Keratinocyte (primary cell): ENCODE measurements around the gene FAM118B. TPM values are rescaled to one million over a fixed set of nuclear protein-coding genes. Genes with fewer than 3 reads are reported as not detected.

Experiments used
- DNase-seq: peaks from one replicate; pipeline ENCODE4 v3.0.0-alpha.2; 2011; ENCODE audit warnings: low read depth, missing footprints, low spot score
- FAIRE-seq: peaks from 2 replicates; lab custom pipeline; 2011; peaks lifted over from hg19 to GRCh38; lab: Jason Lieb, UNC
- H2AFZ ChIP-seq: 2 replicates; pipeline ENCODE4 v1.6.0; 2012; ENCODE audit warnings: low read length, control low read depth, inconsistent platforms; ENCODE audit not compliant: control insufficient read depth
- H3K27ac ChIP-seq: 2 replicates; pipeline ENCODE4 v1.5.1; 2011; ENCODE audit warnings: low read length; ENCODE audit not compliant: control insufficient read depth, insufficient read depth
- H3K27me3 ChIP-seq: 3 replicates; pipeline ENCODE4 v1.6.0; 2011; ENCODE audit warnings: low read length; ENCODE audit not compliant: control insufficient read depth, insufficient read depth; ENCODE audit errors: extremely low read depth
- H3K36me3 ChIP-seq, 2 experiments: 2 replicates in 1 of 2; 3 replicates in 1 of 2; pipeline ENCODE4 v1.5.1; 2011; ENCODE audit warnings: low read length in 2 of 2, mild to moderate bottlenecking in 1 of 2; ENCODE audit not compliant: control insufficient read depth in 2 of 2, insufficient read depth in 2 of 2; ENCODE audit errors: extremely low read depth in 1 of 2
- H3K4me1 ChIP-seq: 3 replicates; pipeline ENCODE4 v1.5.1; 2011; ENCODE audit warnings: low read length; ENCODE audit not compliant: control insufficient read depth, insufficient read depth; ENCODE audit errors: extremely low read depth
- H3K4me2 ChIP-seq: 3 replicates; pipeline ENCODE4 v1.6.0; 2011; ENCODE audit warnings: low read depth, low read length; ENCODE audit not compliant: control insufficient read depth, insufficient read depth; ENCODE audit errors: extremely low read depth
- H3K4me3 ChIP-seq, 3 experiments: fragments of 200-600 bp in 1 of 3; sonication (generic) in 1 of 3; 2 replicates in 2 of 3; 3 replicates in 1 of 3; pipeline ENCODE4 v1.5.1; 2011 to 2016; ENCODE audit warnings: low read length in 3 of 3, mild to moderate bottlenecking in 3 of 3, control low read depth in 2 of 3, inconsistent platforms in 1 of 3, low read depth in 1 of 3, mixed read lengths in 1 of 3, mixed run types in 1 of 3, moderate library complexity in 1 of 3; ENCODE audit not compliant: control insufficient read depth in 2 of 3, insufficient read depth in 2 of 3; ENCODE audit errors: extremely low read depth in 1 of 3
- H3K79me2 ChIP-seq: 2 replicates; pipeline ENCODE4 v1.6.0; 2012; ENCODE audit warnings: low read length; ENCODE audit not compliant: control insufficient read depth, insufficient read depth
- H3K9ac ChIP-seq: 3 replicates; pipeline ENCODE4 v1.6.0; 2011; ENCODE audit warnings: low read length; ENCODE audit not compliant: control insufficient read depth, insufficient read depth; ENCODE audit errors: extremely low read depth
- H3K9me1 ChIP-seq: 3 replicates; pipeline ENCODE4 v1.6.0; 2011; ENCODE audit warnings: low read length; ENCODE audit not compliant: control insufficient read depth, insufficient read depth; ENCODE audit errors: extremely low read depth
- H3K9me3 ChIP-seq: 2 replicates; pipeline ENCODE4 v1.5.1; 2012; ENCODE audit warnings: low read depth, low read length; ENCODE audit not compliant: control insufficient read depth
- H4K20me1 ChIP-seq: 3 replicates; pipeline ENCODE4 v1.6.0; 2011; ENCODE audit warnings: low read length; ENCODE audit not compliant: control insufficient read depth, insufficient read depth; ENCODE audit errors: extremely low read depth
- CTCF ChIP-seq, 3 experiments: IDR thresholded peaks in 1 of 3; conservative IDR thresholded peaks in 1 of 3; optimal IDR thresholded peaks in 1 of 3; 2 replicates in 2 of 3; 3 replicates in 1 of 3; pipeline versions ENCODE3 to v1.5.1; 2011; ENCODE audit warnings: low read length in 3 of 3, mild to moderate bottlenecking in 3 of 3, moderate library complexity in 2 of 3, control low read depth in 1 of 3, inconsistent platforms in 1 of 3; ENCODE audit not compliant: insufficient read depth in 2 of 3; ENCODE audit errors: extremely low read depth in 1 of 3
- EZH2 ChIP-seq: IDR thresholded peaks from one replicate; pipeline ENCODE4 v1.6.1; 2012; ENCODE audit warnings: inconsistent platforms, mild to moderate bottlenecking, low read length, moderate library complexity
- dilution Hi-C: fragments of 300-500 bp; cut with MboI; formaldehyde crosslinking; loops from one replicate; pipeline ENCODE4 v1.7.0; 2020; ENCODE audit warnings: low sequenced_read_pairs; ENCODE audit not compliant: extremely low pct_ligation_motif_present
- polyA plus RNA-seq, 5 experiments: library from polyadenylated mRNA; depleted of rRNA in 3 of 5; stranded (reverse) in 3 of 5; stranded (forward) in 1 of 5; unstranded in 1 of 5; fragments of >200 nt; gene quantifications; 1 replicate in 1 of 5; 2 replicates in 3 of 5; 3 replicates in 1 of 5; pipeline versions ENCODE4 v1.2.1 to v1.2.3, GENCODE V29; 2011 to 2012; ENCODE audit warnings: missing spikeins in 2 of 5, low read depth in 1 of 5, low replicate concordance in 1 of 5

The FAM118B gene
- polyA plus RNA-seq, 1 donor (not counting 4 experiments of a cell fraction or from before 2014, with no cell fraction given): 32.0 TPM

- DNase-seq (no peak), FAIRE-seq (no peak)
- H3K9me1 ChIP-seq: no peaks in the 10 kb centered on the region
- no peaks in the 10 kb centered on the region for H3K36me3 ChIP-seq
- no peak overlapping the region for H3K9ac ChIP-seq
- TF ChIP-seq CTCF (optimal IDR thresholded peaks at IDR 0.05 in 1 of 3, IDR thresholded peaks at IDR 0.05 in 1 of 3, conservative IDR thresholded peaks at IDR 0.05 in 1 of 3; ENCODE audit: extremely low read depth in 1 of 3, insufficient read depth in 2 of 3, low read length in 3 of 3): no peak
- TF ChIP-seq EZH2: no peak
- H4K20me1 ChIP-seq: no peaks in the 10 kb centered on the region
- no peaks in the 10 kb centered on the region for H3K27me3 ChIP-seq
- H3K4me2 ChIP-seq: no peak overlapping the region
- H3K4me3 ChIP-seq: no peak overlapping the region
- H3K9me3 ChIP-seq: no peaks in the 10 kb centered on the region
- H3K27ac ChIP-seq: no peak overlapping the region
- dilution Hi-C loops: no loop called here
- H3K4me1 ChIP-seq: peaks cover 6% of the 10 kb centered on the region
- no peaks in the 10 kb centered on the region for H3K79me2 ChIP-seq
- no peak overlapping the region for H2AFZ ChIP-seq
These were observed 34.6 kb upstream of the FAM118B start for GRCh38 chr11:126176853-126177470.

GRCh38 chr11:126181939-126182730 lies 29.4 kb upstream of the FAM118B start:
- Histone ChIP-seq H2AFZ (no peak overlapping the region), H3K36me3 (no peaks in the 10 kb centered on the region), H3K79me2 (no peaks in the 10 kb centered on the region), H3K27me3 (no peaks in the 10 kb centered on the region), H3K9ac (no peak overlapping the region), H3K9me1 (no peaks in the 10 kb centered on the region), H4K20me1 (no peaks in the 10 kb centered on the region), H3K4me1 (no peaks in the 10 kb centered on the region), H3K4me2 (no peak overlapping the region), H3K4me3 (no peak overlapping the region), H3K27ac (no peak overlapping the region), H3K9me3 (no peaks in the 10 kb centered on the region)
- TF ChIP-seq CTCF (optimal IDR thresholded peaks at IDR 0.05 in 1 of 3, IDR thresholded peaks at IDR 0.05 in 1 of 3, conservative IDR thresholded peaks at IDR 0.05 in 1 of 3; ENCODE audit: extremely low read depth in 1 of 3, insufficient read depth in 2 of 3, low read length in 3 of 3) (no peak), EZH2 (no peak)
- DNase-seq (no peak), FAIRE-seq (no peak)
- dilution Hi-C loops: no loop called here
